ENCODE measurements around the gene AADAC.

GRCh38 chr3:151795276-151795675 is 18.6 kb upstream of the AADAC start:
- TF ChIP-seq CTCF (IDR thresholded peaks at IDR 0.05) (no peak), POLR2A (IDR thresholded peaks at IDR 0.05) (no peak)
